Astrocyte of the cerebellum (primary cell): ENCODE data around the gene NECTIN1.

Source experiments
- DNase-seq: peaks from one replicate; pipeline ENCODE4 v3.0.0-alpha.2; 2011; ENCODE audit warnings: low read depth
- H3K4me3 ChIP-seq: 2 replicates; pipeline ENCODE4 v1.5.1; 2011; ENCODE audit warnings: mild to moderate bottlenecking, low read depth, low read length, moderate library complexity
- in situ Hi-C: cut with HindIII; loops from 2 replicates; pipeline ENCODE4 v1.10.0; 2017; ENCODE audit warnings: low sequenced_read_pairs
- TF ChIP-seq, protein P1 (sequence below): IDR thresholded peaks from 2 replicates; pipeline ENCODE4 v1.5.1; 2012; ENCODE audit warnings: low read length, low read depth, moderate library complexity, mild to moderate bottlenecking; ENCODE audit errors: missing control alignments

Gene NECTIN1

DNA sequence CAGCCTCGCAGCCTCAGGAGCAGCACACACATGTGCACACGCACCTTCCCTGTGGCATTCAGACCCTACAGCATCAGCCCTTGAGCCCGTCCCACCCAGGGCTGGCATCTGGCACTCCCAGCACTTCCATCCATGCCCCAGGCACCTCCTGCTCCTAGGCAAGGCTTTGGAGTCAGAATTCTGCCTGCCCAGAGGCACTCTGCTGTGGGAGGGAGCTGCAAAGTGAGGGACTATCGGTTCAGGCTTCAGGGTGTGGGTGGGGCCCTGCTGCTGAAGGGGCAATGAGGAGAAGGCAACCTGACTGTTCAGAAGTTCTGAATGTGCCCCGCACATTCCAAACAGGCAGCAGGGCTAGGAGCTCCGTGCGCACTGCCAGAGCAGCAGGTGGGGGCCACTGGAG is 39.7 kb downstream of the NECTIN1 start:
- H3K4me3 ChIP-seq, result no peak overlapping the region
- in situ Hi-C loops, result no loop called here
- DNase-seq, result no peak
- TF ChIP-seq, protein P1, sequence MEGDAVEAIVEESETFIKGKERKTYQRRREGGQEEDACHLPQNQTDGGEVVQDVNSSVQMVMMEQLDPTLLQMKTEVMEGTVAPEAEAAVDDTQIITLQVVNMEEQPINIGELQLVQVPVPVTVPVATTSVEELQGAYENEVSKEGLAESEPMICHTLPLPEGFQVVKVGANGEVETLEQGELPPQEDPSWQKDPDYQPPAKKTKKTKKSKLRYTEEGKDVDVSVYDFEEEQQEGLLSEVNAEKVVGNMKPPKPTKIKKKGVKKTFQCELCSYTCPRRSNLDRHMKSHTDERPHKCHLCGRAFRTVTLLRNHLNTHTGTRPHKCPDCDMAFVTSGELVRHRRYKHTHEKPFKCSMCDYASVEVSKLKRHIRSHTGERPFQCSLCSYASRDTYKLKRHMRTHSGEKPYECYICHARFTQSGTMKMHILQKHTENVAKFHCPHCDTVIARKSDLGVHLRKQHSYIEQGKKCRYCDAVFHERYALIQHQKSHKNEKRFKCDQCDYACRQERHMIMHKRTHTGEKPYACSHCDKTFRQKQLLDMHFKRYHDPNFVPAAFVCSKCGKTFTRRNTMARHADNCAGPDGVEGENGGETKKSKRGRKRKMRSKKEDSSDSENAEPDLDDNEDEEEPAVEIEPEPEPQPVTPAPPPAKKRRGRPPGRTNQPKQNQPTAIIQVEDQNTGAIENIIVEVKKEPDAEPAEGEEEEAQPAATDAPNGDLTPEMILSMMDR, result no peak

DNA sequence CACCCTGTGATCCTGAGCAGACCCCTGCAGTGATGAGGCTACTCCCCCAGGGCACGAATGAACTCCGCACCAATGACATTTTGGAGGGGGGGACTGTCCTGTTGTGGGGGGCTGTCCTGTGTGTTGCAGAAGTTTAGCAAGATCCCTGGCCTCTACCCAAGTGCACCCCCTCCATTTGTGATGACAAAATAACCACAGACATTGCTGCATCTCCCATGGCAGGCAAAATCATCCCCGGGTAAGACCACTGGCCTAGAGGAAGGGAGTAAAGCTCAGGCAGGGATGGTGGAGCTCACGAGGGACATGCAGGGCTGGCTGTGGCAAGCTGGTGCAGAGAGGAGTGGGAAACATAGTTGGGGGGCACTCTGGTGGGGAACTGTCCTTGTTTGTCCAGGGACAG is 40.6 kb downstream of the NECTIN1 start:
- no peak overlapping the region for H3K4me3 ChIP-seq

DNA sequence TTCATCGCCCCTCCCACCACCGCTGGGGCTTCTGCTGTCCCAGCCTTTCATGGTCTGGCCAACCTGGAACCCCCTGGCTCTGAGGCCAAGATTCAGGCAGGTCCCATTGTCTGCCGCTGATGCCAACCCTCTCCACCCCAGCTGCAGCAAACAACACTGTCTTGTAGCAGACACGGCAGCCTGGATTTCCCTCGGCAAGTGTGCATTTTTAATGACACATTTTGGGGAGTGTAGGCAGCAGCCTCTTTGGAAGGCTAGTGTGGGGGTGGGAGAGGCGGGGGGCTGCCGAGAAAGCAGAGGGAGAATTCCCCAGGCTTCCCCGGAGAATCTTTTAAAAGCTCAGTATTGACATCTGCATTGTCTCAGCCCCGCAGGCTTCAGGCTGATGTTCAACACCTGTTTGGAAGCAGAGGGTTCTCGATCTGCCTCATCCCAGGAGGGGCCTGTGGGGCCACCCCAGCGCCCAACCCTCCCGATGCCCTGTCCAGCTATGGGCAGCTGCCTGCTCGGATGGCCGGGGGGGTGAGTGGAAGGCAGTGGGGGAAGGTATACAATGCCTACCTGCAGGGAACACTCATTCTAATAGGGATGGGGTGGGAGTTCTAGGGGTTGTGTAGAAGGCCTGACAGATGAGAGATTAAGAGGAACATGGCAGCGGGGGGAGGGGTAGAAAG is 41.5 kb downstream of the NECTIN1 start:
- in situ Hi-C loops, result no loop called here

More for the DNA sequence above, 40.6 kb downstream of the NECTIN1 start:
- in situ Hi-C loops, result no loop called here
- DNase-seq, result no peak
- TF ChIP-seq, protein P1, result no peak

DNA sequence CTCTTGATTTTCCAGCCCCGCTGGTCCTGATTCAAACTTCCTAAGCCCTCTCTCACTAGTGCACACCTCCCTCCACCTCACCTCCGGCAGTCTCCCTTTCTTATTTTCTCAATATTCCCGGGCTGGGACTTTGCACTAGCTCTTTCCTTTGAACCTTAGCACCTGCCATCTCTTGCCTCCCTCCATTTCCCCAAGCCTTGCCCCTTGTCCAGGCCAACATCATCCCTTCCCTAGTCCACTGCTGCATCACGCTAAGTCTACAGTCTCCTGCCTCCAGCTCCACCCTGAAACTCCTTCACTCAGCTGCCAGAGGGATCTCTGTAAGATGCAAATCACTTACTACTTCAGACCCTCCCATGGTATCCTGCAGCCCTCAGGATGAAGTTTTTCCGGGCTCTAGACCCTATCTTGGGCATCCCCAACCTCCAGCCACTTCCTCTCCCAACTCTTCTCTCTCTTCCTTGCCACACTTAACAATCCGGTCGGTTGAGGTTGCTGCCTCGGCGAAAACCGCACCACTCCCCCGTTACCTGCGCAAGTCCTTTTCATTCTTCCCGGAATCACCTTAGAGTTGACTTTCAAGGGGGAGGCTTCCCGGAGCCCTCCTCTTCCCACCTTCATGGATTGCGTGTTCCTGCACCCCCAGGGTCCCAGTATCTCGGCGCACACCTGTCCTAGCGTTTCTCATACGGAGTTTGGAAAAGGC is 42.7 kb downstream of the NECTIN1 start:
- DNase-seq, result no peak
- TF ChIP-seq, protein P1, result no peak
- in situ Hi-C loops, result no loop called here
- no peak overlapping the region for H3K4me3 ChIP-seq

More for the DNA sequence above, 41.5 kb downstream of the NECTIN1 start:
- TF ChIP-seq, protein P1, result no peak
- no peak overlapping the region for H3K4me3 ChIP-seq
- DNase-seq, result no peak

DNA sequence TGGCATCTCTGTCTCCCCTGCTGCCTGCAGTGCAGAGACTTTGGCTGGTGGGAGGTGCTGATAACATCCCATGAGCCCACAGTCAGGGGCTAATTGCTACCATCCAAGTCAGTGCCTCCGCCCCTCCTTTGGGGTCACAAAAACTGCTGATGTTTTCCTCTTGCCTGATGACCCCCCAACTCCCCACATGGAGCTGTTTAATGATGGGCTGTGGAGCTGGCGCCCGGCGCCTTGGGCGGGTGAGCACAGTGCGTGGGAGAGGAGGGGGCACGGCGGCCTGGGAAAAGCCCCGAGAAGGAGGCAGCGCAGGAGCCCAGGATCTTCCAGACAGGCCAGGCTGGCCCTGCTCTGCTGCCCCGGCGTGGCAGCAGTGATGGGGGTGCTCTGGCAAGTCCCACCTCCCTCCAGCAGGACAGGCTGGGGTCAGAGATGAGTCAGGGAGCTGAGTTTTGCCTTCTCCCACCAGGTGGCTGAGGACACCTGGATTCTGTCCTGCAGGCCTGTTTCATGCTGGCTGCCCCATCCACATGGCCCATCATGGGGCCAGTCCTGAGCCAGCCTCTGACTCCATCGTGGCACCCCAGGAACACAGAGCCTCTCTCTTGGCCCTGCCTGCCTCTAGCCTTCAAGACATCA is 43.8 kb downstream of the NECTIN1 start:
- TF ChIP-seq, protein P1, result no peak
- in situ Hi-C loops, result no loop called here
- no peak for DNase-seq
- no peak overlapping the region for H3K4me3 ChIP-seq

DNA sequence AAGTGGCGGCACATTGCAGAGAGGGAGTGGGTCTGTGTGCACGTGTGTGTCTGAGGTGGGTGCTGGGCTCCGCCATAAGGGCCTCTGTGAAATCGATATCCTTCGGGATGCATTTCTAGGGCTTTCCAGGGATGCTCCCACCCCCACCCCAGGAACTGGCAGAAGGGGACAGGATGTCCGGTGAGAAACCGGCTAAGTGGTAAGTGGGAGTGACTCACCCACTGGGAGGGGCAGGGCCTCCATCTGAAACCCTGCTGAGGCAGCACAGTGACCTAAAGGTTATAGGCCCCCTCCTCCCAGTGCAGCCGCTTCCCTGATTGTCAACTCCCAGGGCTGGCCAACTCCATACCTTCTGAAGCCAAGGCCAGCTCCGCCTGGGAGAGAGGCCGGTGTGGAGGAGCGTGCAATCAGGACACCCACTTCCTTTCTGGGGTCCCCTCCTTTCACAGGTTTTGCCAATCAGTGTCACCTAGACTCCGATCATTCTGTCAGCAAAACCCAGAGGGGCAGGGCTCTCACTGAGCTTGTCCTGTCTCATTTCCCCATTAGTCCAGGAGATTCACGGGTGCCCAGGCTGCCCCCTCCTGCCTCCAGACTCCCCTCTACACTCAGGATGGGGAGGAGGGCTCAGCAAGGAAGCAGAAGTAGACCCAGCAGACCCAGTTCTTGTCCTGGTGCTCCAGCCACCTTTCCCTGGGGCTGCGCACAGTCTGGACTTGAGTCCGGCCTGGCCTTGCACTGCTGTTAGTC is 44.5 kb downstream of the NECTIN1 start:
- in situ Hi-C loops, result no loop called here
- TF ChIP-seq, protein P1, result no peak
- H3K4me3 ChIP-seq, result no peak overlapping the region
- no peak for DNase-seq
